C4-2B (cell line): Measurements from ENCODE around the gene DDR1.

Source experiments
- ZFX ChIP-seq: fragments of 450-650 bp; IDR thresholded peaks from 2 replicates; pipeline ENCODE4 v1.6.1; 2017
- TF ChIP-seq, protein P1 (sequence below): fragments of 450-650 bp; conservative IDR thresholded peaks from 2 replicates; pipeline ENCODE4 v1.5.1; 2017; ENCODE audit warnings: mild to moderate bottlenecking

GRCh38 chr6:30839671-30840070 is 44.6 kb upstream of the DDR1 start:
- TF ChIP-seq, protein P1, sequence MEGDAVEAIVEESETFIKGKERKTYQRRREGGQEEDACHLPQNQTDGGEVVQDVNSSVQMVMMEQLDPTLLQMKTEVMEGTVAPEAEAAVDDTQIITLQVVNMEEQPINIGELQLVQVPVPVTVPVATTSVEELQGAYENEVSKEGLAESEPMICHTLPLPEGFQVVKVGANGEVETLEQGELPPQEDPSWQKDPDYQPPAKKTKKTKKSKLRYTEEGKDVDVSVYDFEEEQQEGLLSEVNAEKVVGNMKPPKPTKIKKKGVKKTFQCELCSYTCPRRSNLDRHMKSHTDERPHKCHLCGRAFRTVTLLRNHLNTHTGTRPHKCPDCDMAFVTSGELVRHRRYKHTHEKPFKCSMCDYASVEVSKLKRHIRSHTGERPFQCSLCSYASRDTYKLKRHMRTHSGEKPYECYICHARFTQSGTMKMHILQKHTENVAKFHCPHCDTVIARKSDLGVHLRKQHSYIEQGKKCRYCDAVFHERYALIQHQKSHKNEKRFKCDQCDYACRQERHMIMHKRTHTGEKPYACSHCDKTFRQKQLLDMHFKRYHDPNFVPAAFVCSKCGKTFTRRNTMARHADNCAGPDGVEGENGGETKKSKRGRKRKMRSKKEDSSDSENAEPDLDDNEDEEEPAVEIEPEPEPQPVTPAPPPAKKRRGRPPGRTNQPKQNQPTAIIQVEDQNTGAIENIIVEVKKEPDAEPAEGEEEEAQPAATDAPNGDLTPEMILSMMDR = no peak
- TF ChIP-seq ZFX = no peak
